Measurements from ENCODE around the gene DCP1A. TPM values are rescaled to one million over a fixed set of nuclear protein-coding genes. Genes with fewer than 3 reads are reported as not detected.

The DCP1A gene
- total and polyA plus RNA-seq, 9 of the 15 experiments (the other 6 are each of a cell fraction or from before 2014, with no cell fraction given) = 6.6 to 33.7 (median 13.3) TPM

- TF ChIP-seq, protein P1, sequence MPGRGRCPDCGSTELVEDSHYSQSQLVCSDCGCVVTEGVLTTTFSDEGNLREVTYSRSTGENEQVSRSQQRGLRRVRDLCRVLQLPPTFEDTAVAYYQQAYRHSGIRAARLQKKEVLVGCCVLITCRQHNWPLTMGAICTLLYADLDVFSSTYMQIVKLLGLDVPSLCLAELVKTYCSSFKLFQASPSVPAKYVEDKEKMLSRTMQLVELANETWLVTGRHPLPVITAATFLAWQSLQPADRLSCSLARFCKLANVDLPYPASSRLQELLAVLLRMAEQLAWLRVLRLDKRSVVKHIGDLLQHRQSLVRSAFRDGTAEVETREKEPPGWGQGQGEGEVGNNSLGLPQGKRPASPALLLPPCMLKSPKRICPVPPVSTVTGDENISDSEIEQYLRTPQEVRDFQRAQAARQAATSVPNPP (IDR thresholded peaks at IDR 0.05; ENCODE audit: borderline replicate concordance, insufficient read depth, insufficient read length) = no peak
- TF ChIP-seq MAFG (tag; conservative IDR thresholded peaks at IDR 0.05) (peak; percentile 37; the same call in 1 of the 2 replicates), KAT7 (CRISPR knock-in tag; IDR thresholded peaks at IDR 0.05; ENCODE audit: borderline replicate concordance) (no peak), MCM3 (IDR thresholded peaks at IDR 0.05) (no peak), FIP1L1 (IDR thresholded peaks at IDR 0.05; ENCODE audit: low read depth, low read length, poor library complexity, severe bottlenecking) (no peak), STAT5B (CRISPR knock-in tag; IDR thresholded peaks at IDR 0.05) (no peak), ATF4 (CRISPR knock-in tag; IDR thresholded peaks at IDR 0.05) (0 out of 2 replicates have a peak, but pooled peaks have one; percentile 31), CBX3 (IDR thresholded peaks at IDR 0.05; ENCODE audit: borderline replicate concordance in 1 of 2, low read length in 2 of 2) (no peak), DEAF1 (CRISPR knock-in tag; IDR thresholded peaks at IDR 0.05) (no peak), TFAP4 (CRISPR knock-in tag; IDR thresholded peaks at IDR 0.05; ENCODE audit: borderline replicate concordance) (no peak), ZKSCAN8 (CRISPR knock-in tag; IDR thresholded peaks at IDR 0.05) (no peak), CC2D1A (IDR thresholded peaks at IDR 0.05) (no peak), EHMT2 (IDR thresholded peaks at IDR 0.05) (no peak), CEBPG (CRISPR knock-in tag; IDR thresholded peaks at IDR 0.05) (peak; percentile 91), CEBPG (tag; conservative IDR thresholded peaks at IDR 0.05 in 1 of 2, IDR thresholded peaks at IDR 0.05 in 1 of 2) (peak; percentile 70 to 84)
- TF ChIP-seq, protein P2, sequence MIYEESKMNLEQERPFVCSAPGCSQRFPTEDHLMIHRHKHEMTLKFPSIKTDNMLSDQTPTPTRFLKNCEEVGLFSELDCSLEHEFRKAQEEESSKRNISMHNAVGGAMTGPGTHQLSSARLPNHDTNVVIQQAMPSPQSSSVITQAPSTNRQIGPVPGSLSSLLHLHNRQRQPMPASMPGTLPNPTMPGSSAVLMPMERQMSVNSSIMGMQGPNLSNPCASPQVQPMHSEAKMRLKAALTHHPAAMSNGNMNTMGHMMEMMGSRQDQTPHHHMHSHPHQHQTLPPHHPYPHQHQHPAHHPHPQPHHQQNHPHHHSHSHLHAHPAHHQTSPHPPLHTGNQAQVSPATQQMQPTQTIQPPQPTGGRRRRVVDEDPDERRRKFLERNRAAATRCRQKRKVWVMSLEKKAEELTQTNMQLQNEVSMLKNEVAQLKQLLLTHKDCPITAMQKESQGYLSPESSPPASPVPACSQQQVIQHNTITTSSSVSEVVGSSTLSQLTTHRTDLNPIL (CRISPR knock-in tag; IDR thresholded peaks at IDR 0.05) = no peak
- TF ChIP-seq, protein P3, sequence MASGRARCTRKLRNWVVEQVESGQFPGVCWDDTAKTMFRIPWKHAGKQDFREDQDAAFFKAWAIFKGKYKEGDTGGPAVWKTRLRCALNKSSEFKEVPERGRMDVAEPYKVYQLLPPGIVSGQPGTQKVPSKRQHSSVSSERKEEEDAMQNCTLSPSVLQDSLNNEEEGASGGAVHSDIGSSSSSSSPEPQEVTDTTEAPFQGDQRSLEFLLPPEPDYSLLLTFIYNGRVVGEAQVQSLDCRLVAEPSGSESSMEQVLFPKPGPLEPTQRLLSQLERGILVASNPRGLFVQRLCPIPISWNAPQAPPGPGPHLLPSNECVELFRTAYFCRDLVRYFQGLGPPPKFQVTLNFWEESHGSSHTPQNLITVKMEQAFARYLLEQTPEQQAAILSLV (tag; IDR thresholded peaks at IDR 0.05) = 0 out of 2 replicates have a peak, but pooled peaks have one; percentile 44
Measured at GRCh38 chr3:53357458-53357857, 10.1 kb upstream of the DCP1A start (continued).

Measured in K562 (cell line).